HUES48 (cell line): Measurements from ENCODE around the gene CALR3.
"Not testable (repeated sequence)": the region's sequence is repeated elsewhere in the genome, so short reads cannot be mapped to it uniquely, and the experiment has no call there.

Source experiments
- H3K27ac ChIP-seq: one replicate; pipeline ENCODE4 v1.7.0; 2013; ENCODE audit warnings: low read depth, low read length, inconsistent platforms
- H3K27me3 ChIP-seq: 2 replicates; pipeline ENCODE4 v1.6.1; 2013; ENCODE audit warnings: mild to moderate bottlenecking, low read length; ENCODE audit not compliant: control insufficient read depth, insufficient read depth
- H3K36me3 ChIP-seq: 2 replicates; pipeline ENCODE4 v1.6.1; 2013; ENCODE audit warnings: low read length; ENCODE audit not compliant: control insufficient read depth, insufficient read depth
- H3K4me1 ChIP-seq: 2 replicates; pipeline ENCODE4 v1.6.1; 2013; ENCODE audit warnings: mild to moderate bottlenecking, low read length; ENCODE audit not compliant: control insufficient read depth, insufficient read depth
- H3K4me3 ChIP-seq: 2 replicates; pipeline ENCODE4 v1.5.1; 2013; ENCODE audit warnings: mild to moderate bottlenecking, low read depth, low read length
- H3K9ac ChIP-seq: 2 replicates; pipeline ENCODE4 v1.6.1; 2013; ENCODE audit warnings: mild to moderate bottlenecking, low read depth, low read length, moderate library complexity
- H3K9me3 ChIP-seq: 2 replicates; pipeline ENCODE4 v1.6.1; 2013; ENCODE audit warnings: low read length; ENCODE audit not compliant: control insufficient read depth, insufficient read depth

The CALR3 gene, protein sequence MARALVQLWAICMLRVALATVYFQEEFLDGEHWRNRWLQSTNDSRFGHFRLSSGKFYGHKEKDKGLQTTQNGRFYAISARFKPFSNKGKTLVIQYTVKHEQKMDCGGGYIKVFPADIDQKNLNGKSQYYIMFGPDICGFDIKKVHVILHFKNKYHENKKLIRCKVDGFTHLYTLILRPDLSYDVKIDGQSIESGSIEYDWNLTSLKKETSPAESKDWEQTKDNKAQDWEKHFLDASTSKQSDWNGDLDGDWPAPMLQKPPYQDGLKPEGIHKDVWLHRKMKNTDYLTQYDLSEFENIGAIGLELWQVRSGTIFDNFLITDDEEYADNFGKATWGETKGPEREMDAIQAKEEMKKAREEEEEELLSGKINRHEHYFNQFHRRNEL

DNA sequence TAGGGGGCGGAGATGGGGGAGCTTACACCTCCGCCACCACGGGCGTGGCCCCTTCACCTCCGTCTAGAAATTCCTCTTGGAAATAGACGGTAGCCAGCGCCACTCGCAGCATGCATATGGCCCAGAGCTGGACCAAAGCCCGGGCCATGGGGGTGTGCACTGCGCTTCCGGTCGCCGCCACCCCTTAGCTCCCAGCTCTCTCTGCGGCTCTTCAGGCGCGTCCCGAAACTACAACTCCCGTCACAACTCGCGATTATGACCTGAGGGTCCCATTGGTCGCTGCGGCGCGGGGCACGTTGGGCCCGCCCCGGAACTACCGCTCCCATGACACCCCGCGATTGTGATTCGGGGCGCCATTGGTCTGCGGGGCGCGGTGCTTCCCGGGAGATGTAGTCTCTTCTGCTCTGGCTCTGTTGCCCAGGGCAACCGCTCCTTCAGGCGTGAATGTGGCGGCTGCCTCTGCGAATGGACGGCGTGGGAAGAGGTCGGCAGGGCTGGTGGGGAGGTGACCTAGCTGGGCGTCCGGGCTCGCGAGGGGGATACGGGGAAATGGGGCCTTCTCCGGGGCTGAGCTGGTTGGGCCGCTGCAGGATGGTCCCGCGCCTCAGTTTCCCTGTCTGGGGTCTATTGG lies at the start of gene CALR3, which contains the start of gene C19orf44:
Gene CALR3, minus strand, starts transcription at position 186 of the 631 bp plus-strand sequence. Its CDS starts 38 bp downstream, at position 148.
Gene C19orf44, plus strand, starts transcription at position 413 of the 631 bp plus-strand sequence. CDS start 4,399 bp downstream, outside the sequence.
- Histone ChIP-seq H3K4me1 (no peaks in the 10 kb centered on the region), H3K27ac (peak within 1 kb of the TSS; percentile 72), H3K27me3 (no peaks in the 10 kb centered on the region), H3K4me3 (peak within 1 kb of the TSS; percentile 81), H3K9ac (peak within 1 kb of the TSS; percentile 65; the same call in 1 of the 2 replicates), H3K9me3 (no peaks in the 10 kb centered on the region), H3K36me3 (peaks cover 4% of the 10 kb centered on the region; the same call in 1 of the 2 replicates)

DNA sequence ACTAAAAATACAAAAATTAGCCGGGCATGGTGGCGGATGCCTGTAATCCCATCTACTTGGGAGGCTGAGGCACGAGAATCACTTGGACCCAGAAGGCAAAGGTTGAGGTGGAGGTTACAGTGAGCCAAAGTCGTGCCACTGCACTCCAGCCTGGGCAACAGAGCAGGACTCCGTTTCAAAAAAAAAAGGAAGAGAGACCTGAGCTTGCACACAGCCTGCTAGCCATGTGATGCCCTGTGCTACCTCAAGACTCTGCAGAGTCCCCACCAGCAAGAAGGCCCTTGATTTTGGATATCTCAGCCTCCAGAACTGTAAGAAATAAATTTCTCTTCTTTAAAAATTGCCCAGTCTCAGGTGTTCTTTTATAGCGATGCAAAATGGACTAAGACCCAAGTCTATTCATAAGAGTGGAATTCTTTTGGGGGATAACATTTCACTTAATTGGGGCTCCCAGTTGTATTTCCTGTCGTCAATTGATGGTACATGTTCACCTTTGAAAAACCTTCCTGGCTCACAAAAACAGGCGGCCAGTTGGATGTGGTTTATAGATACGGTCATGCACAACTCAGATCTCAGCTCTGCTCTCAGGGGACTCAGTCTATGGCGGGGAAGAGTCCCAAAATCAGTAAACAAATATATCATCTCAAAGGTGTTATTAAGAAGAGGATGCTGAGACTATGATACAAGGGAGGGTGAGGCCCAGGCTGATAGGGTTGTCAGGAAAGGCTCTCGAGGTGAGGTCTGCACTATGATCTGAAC lies 48.7 kb upstream of the CALR3 start:
- Histone ChIP-seq H3K9me3 (no peaks in the 10 kb centered on the region), H3K4me3 (no peak overlapping the region), H3K4me1 (no peaks in the 10 kb centered on the region), H3K36me3 (peaks cover 3% of the 10 kb centered on the region), H3K27ac (no peak overlapping the region), H3K9ac (no peak overlapping the region), H3K27me3 (no peaks in the 10 kb centered on the region)

DNA sequence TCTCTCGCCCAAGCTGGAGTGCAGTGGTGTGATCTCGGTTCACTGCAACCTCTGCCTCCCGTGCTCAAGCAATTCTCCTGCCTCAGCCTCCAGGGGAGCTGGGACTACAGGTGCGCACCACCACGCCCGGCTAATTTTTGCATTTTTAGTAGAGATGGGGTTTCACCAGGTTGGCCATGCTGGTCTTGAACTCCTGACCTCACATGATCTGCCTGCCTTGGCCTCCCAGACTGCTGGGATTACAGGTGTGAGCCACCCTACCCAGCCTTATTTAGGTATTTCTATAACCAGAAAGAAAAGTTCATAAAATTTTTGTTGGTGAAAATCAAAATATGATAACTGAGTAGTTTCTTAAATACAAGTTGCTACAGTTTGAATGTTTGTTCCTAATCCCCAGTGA lies 47.8 kb upstream of the CALR3 start:
- not testable (repeated sequence) for H3K27me3 ChIP-seq, H3K9me3 ChIP-seq, H3K27ac ChIP-seq, H3K9ac ChIP-seq, H3K36me3 ChIP-seq, H3K4me1 ChIP-seq
- peak overlapping the region; percentile 100; the same call in 1 of the 2 replicates for H3K4me3 ChIP-seq

DNA sequence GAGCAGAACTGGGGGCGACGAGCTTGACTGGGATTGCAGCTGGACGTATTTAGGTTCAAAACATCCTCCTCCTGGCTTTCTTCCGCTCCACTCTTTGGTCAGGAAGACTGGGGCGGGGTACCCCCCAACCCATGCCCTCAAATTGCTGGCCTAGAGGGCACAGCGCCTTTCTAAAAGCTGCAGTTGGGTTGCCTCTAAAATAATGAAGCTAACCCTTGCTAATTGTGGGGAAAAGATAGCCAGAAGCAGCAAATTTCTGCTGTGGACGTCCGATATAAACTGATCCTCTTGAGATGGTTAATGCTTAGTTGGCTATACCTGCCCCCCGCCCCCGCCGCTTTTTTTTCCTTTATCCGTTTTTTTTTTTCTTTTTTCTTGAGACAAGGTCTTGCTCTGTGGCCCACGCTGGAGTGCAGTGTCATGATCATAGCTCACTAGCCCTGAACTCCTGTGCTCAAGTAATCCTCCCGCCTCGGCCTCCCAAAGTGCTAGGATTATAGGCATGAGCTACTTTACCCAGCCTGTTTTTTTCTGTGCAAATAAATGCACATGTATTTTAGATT lies 47.0 kb upstream of the CALR3 start:
- no peaks in the 10 kb centered on the region for H3K4me1 ChIP-seq
- H3K36me3 ChIP-seq = peaks cover 10% of the 10 kb centered on the region
- peak overlapping the region; percentile 76 for H3K27ac ChIP-seq
- no peaks in the 10 kb centered on the region for H3K9me3 ChIP-seq
- H3K4me3 ChIP-seq = peak overlapping the region; percentile 100
- H3K27me3 ChIP-seq = no peaks in the 10 kb centered on the region
- peak overlapping the region; percentile 74 for H3K9ac ChIP-seq

DNA sequence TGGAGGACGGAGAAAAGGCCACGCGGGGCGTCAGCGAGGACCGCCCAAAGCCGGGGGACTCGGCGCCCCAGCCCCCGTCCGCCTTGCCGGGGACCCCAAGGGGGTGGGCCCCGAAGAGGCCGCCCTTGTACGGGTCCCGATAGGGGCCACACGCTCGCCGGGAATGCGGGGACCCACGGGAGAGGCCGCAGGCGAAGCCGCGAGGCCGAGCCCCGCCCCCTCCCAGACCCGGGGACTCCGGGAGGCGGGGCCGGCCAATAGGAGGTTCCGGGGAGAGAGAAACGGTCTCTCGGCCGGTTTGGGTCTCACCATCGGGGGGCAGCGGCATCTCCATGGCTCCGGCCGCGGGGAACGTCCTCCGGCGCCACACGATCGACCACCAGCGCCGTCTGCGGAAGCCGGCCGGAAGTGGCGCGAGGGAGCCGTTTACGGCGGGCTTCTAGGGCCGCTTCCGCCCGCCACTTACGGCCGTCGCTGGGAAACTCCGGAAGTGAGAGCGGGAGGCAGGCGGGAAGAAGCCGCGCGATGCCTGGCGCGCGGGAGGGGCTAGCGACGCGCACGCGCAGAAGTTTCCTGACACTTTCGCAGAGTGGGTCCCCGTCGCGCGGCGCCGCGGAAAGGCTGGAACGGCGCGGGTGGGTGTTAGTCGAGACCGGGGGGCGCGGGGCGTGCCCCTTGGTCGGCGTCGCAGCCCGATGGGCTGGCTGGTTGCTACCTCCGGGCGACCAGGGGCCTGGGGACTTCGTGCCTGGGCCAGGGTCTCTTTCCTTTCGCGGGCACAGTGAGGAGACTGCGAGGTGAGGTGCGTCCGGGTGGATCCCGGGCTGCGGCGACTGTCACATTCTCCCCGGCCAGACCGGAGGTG lies 46.3 kb upstream of the CALR3 start, which contains the start of gene CHERP:
Gene CHERP, minus strand, starts transcription at position 393 of the 865 bp plus-strand sequence. Its CDS starts 59 bp downstream, at position 334.
- peak within 1 kb of the TSS; percentile 91 for H3K27ac ChIP-seq
- H3K4me1 ChIP-seq = no peaks in the 10 kb centered on the region

DNA sequence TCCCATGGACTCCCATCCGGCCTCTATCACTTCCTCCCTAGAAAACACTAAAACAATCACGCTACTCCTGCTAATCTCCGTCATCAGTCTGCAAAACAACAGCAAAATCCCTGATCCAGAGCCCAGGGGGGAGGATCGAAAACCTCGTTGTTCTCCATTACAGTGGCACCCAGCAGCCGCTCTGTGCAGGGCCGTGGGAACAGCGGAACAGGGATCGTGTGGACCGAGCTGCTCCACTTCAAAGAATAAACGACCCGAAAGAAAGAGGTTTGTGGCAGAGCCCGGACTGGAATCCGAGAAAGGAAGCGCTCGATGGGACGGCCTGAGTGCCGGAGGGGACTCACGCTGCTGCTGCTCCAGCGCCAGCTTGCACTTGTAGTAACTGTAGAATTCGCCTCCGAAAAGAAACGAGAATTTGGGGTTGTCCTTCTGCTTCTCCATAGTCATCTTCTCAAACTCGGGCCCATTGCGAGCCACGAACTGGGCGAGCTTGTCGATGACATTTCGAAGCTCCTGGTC lies 45.6 kb upstream of the CALR3 start:
- H3K36me3 ChIP-seq = peaks cover 21% of the 10 kb centered on the region
- peak overlapping the region; percentile 91 for H3K27ac ChIP-seq
- no peaks in the 10 kb centered on the region for H3K9me3 ChIP-seq

More for the DNA sequence above, 46.3 kb upstream of the CALR3 start, which contains the start of gene CHERP:
- peak within 1 kb of the TSS; percentile 80 for H3K9ac ChIP-seq
- H3K27me3 ChIP-seq = no peaks in the 10 kb centered on the region
- H3K4me3 ChIP-seq = peak within 1 kb of the TSS; percentile 100
- no peaks in the 10 kb centered on the region for H3K9me3 ChIP-seq
- H3K36me3 ChIP-seq = peaks cover 17% of the 10 kb centered on the region

DNA sequence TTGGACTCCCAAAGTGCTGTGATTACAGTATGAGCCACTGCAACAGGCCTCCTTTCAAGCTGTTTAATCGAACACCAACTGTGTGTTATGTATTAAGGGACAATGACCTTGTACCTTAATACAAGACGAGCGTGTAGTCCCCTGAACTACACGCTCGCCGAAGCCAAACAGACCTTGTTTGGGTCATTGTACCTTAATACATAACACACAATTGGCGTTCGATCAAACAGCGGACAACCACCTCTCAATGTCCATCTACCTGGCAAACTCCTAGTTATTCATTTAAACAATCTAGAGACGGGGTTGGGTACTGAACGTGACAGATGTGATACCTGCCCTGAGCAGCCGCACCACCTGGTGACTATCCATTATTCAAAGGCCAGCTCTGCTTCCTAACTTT lies 45.0 kb upstream of the CALR3 start:
- Histone ChIP-seq H3K9me3 (no peaks in the 10 kb centered on the region), H3K4me3 (peak overlapping the region; percentile 100), H3K4me1 (no peaks in the 10 kb centered on the region), H3K36me3 (peaks cover 27% of the 10 kb centered on the region), H3K27ac (no peak overlapping the region), H3K27me3 (no peaks in the 10 kb centered on the region), H3K9ac (peak overlapping the region; percentile 80; the same call in 1 of the 2 replicates)

More for the DNA sequence above, 45.6 kb upstream of the CALR3 start:
- Histone ChIP-seq H3K4me3 (peak overlapping the region; percentile 100), H3K9ac (peak overlapping the region; percentile 80), H3K27me3 (no peaks in the 10 kb centered on the region), H3K4me1 (no peaks in the 10 kb centered on the region)

DNA sequence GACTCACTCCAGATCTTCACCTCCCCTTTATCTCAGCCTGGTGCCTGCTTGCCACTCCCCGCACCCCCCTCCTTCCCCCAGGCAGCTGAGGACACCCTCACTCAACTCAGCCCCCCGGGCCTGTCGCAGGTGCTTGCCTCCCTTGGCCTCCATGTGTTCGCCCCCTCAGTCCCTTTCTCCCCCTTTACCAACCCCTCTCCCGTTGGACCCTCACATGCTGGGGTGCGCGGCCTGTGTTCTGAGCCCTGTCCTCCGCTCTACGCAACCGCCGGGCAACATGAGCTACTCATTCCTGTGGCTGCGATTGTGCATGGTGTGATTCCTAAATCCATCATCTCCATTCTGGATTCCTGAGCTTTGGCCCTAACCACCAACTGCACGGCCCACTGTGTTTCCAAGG lies 41.1 kb upstream of the CALR3 start:
- Histone ChIP-seq H3K4me1 (no peaks in the 10 kb centered on the region), H3K27me3 (no peaks in the 10 kb centered on the region), H3K36me3 (peaks cover 65% of the 10 kb centered on the region)

DNA sequence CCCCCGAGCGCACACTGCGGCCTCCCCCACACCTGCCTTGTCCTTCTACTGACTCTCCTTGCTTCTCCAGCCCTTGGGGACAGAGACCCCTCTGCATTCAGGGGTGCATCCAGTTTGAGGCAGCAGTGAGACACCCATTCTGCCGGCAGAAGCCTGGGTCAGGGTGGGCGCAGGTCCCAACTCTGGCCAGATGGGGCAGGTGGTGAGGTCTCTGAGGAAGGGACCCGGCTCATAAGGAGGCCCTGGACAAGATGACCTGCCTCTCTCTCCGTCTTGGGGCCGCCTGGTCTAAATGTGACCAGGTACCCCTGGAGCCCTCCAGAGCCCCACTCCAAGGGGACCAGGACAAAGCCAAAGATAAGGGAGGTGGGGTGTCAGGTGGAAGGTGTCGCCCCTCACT lies 40.2 kb upstream of the CALR3 start:
- H3K4me3 ChIP-seq = no peak overlapping the region
- no peak overlapping the region for H3K27ac ChIP-seq
- no peaks in the 10 kb centered on the region for H3K4me1 ChIP-seq
- no peaks in the 10 kb centered on the region for H3K27me3 ChIP-seq
- peaks cover 75% of the 10 kb centered on the region for H3K36me3 ChIP-seq
- H3K9me3 ChIP-seq = no peaks in the 10 kb centered on the region
- no peak overlapping the region for H3K9ac ChIP-seq

More for the DNA sequence above, 41.1 kb upstream of the CALR3 start:
- H3K9me3 ChIP-seq = no peaks in the 10 kb centered on the region
- H3K27ac ChIP-seq = no peak overlapping the region
- H3K4me3 ChIP-seq = no peak overlapping the region
- H3K9ac ChIP-seq = no peak overlapping the region
